22Rv1 (cell line): ENCODE data around the gene GFRA1.

Experiments used
- CTCF ChIP-seq: fragments of 450-650 bp; IDR thresholded peaks from 2 replicates; pipeline ENCODE4 v1.5.1; 2017; ENCODE audit warnings: mild to moderate bottlenecking
- ZFX ChIP-seq: fragments of 450-650 bp; IDR thresholded peaks from 2 replicates; pipeline ENCODE4 v1.6.1; 2017; ENCODE audit warnings: antibody characterized with exemption, borderline replicate concordance

- no peak for TF ChIP-seq CTCF
- TF ChIP-seq ZFX, result no peak
Measured at GRCh38 chr10:116157485-116157884, 115.5 kb downstream of the GFRA1 start.
